HG02623 (cell line): Measurements from ENCODE around the gene SLC9A2.

Experiments used
- ATAC-seq: cut with Tn5 transposase; IDR thresholded peaks from one replicate; pipeline ENCODE4 v1.9.1; 2021; ENCODE audit warnings: moderate library complexity; ENCODE audit not compliant: unreplicated experiment

SLC9A2 gene, protein sequence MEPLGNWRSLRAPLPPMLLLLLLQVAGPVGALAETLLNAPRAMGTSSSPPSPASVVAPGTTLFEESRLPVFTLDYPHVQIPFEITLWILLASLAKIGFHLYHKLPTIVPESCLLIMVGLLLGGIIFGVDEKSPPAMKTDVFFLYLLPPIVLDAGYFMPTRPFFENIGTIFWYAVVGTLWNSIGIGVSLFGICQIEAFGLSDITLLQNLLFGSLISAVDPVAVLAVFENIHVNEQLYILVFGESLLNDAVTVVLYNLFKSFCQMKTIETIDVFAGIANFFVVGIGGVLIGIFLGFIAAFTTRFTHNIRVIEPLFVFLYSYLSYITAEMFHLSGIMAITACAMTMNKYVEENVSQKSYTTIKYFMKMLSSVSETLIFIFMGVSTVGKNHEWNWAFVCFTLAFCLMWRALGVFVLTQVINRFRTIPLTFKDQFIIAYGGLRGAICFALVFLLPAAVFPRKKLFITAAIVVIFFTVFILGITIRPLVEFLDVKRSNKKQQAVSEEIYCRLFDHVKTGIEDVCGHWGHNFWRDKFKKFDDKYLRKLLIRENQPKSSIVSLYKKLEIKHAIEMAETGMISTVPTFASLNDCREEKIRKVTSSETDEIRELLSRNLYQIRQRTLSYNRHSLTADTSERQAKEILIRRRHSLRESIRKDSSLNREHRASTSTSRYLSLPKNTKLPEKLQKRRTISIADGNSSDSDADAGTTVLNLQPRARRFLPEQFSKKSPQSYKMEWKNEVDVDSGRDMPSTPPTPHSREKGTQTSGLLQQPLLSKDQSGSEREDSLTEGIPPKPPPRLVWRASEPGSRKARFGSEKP

GRCh38 chr2:102619414-102620319 lies at the start of gene SLC9A2:
TSS of gene SLC9A2 (plus strand) at chr2:102619553. CDS start at chr2:102619849, 296 bp downstream.
- ATAC-seq, result no peak

- ATAC-seq, result no peak
Observed at GRCh38 chr2:102575888-102576287, 43.5 kb upstream of the SLC9A2 start.

GRCh38 chr2:102578376-102578775 lies 41.0 kb upstream of the SLC9A2 start:
- no peak for ATAC-seq

DNA sequence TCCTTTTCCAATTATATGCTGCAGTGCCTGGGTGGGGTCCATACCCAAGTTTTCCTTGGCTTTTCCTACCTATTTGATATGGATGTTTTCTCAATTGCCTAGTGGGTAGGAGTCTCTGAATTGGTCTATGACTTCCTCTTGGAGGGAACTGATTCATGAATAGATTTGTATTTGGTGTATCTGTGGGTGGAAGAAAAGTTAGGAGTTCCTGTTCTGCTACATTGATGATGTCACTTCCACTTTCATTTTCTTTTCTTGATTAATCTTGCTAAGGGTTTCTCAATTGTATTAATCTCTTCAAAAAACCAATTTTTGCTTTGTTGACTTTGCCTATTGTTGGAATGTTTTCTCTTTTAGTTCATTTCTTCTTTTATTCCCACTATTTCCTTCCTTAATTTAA lies 37.4 kb upstream of the SLC9A2 start:
- no peak for ATAC-seq

DNA sequence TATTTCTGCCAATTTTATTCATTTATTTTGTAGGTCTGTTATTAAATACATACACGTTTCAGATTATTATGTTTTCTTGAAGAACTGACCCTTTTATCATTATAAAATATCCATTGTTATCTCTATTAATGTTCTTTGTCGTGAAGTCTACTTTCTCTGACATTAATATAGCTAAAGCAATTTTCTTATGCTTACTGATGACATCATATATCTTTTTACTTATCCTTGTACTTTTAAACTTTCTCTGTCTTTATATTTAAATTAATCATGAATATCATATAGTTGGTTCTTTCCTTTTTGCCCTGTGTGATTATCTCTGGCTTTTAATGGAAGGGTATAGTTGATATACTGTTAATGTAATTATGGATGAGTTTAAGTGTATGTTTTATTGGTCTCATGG lies 36.5 kb upstream of the SLC9A2 start:
- no peak for ATAC-seq

GRCh38 chr2:102585847-102586404 lies 33.4 kb upstream of the SLC9A2 start:
- ATAC-seq, result no peak

GRCh38 chr2:102588213-102588939 lies 31.0 kb upstream of the SLC9A2 start:
- ATAC-seq, result no peak

DNA sequence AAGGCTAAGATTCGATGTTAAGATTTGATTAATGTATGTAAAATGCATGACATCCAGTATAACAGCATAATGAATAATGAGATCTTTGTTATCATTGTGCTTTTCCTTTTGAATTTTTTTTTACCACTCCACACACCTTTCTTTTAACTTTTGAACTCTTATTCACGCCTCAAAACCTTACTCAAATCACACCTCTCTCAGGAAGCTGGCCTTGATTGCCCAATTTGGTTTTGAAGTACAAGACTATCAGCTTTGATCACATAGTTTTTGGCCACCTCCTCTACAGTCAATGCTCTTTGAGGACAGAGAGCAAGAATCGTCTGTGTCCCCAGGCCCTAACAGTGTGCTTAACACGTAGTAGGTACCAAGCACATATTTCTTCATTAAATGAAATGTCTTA lies 29.9 kb upstream of the SLC9A2 start:
- no peak for ATAC-seq

- ATAC-seq, result no peak
Observed at GRCh38 chr2:102591491-102592045, 27.8 kb upstream of the SLC9A2 start.

GRCh38 chr2:102592601-102593000 lies 26.8 kb upstream of the SLC9A2 start:
- ATAC-seq, result no peak

DNA sequence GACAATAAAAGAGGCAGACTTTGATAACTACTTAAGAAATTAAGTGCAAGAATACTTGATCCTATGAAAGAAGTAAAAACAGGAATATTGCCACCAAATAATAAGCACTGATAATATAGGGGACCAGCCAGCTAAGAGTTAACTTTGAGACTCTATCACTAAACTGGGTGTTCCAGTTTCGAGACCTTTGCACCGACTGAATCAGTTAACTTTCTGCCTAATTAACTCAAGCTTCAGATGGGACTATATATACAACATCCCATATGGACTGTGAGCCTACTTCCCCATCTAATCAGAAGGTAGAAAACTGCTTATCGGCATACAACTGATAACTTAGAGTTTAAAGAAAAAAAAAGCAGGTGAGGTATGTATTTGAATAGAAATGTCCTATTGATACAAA lies 25.8 kb upstream of the SLC9A2 start:
- ATAC-seq, result no peak

DNA sequence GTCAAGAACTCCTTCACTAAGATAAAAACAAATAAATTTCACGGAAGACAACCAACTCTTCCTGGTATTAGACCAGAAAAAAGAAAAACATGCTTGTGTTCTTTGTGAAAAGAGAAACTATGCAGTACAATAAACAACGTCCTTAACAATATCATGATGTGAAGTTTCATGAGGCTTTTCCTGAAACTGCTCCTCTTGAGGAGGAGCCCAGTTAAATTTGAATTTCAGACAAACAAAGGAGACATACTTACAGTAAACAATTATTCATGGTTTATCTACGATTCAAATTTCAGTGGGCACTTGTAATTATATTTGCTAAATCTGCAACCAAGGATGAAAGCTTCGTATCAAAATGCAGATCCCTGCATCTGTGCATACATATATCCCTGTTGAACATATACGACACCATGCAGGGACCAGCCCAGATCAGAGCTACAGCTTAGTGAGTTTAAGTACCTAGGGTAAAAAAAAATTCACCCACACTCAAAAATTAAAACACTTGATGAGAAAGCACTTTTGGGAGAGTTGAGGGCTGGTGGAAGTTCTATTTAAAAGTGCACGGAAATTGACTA lies 24.8 kb upstream of the SLC9A2 start:
- ATAC-seq, result no peak

DNA sequence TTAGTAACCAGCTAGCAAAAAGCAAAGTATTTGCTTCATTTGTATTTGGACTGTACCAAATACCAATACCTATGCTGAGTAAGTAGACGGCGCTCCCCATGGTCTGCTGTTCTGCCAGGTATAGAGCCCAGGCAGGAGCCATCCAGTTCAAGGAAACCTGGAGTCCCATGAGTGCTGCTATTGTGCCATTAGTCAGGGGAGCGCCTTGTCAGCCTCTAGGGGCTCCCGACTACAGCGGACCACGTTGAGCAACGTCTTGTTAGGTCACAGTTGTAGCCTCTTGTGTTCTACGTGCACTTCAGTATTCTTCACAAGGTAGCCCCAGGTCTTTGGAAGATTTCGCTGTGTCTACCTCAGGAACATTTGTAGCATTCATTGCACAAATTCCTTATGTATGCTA lies 21.6 kb upstream of the SLC9A2 start:
- ATAC-seq, result no peak

DNA sequence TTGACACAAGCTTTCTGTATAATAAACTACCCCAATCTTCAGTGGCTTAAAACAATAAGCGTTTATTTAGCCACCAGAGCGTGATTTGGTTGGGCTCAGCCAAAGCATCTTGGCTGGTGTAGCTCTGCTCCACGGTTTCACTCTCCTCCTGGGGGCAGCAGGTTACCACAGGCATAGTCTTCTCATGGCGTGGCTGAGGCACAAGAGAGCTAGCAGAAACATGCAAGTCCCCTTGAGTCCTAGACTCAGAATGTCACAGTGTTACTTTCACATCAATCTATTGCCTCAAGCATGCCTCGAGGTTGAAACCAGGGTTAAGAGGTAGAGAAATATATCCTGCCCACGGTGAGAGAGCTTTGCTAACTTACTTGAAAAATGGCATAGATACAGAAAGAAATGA lies 19.9 kb upstream of the SLC9A2 start:
- ATAC-seq, result no peak

DNA sequence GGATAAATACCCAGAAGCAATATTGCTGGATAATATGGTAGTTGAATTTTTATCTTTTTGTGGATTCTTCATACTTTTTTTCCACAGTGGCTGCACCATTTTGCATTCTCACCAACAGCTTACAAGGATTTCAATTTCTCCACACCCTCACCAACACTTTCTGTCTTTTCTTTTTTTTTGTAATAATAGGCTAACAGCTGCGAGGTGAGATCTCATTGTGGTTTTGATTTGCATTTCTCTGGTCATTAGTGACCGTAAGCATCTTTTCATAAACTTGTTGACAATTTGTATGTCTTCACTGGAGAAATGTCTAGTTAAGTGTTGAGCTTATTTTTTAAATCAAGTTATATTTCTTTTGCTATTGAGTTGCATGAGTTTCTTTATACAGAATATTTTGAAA lies 17.6 kb upstream of the SLC9A2 start:
- ATAC-seq, result no peak

DNA sequence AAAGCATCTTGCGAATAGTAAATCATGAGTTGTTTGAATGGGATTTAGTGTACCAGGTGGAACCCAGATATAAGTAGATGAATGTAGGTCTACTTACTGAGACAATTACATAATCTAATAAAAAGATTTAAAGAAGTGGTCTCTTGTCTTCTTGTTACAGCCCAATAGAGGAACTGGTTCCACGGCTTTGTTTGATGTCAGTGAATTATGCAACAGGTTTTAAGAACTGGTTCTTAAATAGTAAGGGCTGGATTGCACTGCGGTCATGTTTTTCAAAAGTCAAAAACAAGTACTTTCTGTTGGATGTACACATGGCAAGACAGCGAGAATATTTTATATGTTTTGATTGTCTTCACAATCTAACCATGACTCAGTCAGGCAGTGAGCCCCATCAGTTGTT lies 15.4 kb upstream of the SLC9A2 start:
- ATAC-seq, result no peak

GRCh38 chr2:102604769-102605168 lies 14.6 kb upstream of the SLC9A2 start:
- no peak for ATAC-seq

DNA sequence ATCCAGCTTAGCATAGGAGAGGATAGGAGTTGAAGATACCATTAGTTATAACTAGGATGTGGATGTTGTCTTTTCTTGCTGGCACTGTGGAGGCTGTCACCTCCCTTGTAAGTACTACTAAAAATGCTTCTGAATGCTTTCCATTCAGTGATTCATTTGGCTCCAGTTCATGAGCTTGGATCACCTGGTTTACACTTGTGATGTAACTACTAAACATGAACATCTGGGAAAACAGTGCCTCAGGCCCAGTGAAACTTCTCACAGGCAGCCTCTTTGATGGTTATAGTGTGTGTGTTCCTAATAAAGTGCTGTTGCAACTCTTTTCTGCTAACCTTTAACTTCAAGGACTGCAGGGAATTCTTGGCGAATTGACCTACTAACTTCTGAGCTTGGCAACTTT lies 13.0 kb upstream of the SLC9A2 start:
- ATAC-seq, result no peak

DNA sequence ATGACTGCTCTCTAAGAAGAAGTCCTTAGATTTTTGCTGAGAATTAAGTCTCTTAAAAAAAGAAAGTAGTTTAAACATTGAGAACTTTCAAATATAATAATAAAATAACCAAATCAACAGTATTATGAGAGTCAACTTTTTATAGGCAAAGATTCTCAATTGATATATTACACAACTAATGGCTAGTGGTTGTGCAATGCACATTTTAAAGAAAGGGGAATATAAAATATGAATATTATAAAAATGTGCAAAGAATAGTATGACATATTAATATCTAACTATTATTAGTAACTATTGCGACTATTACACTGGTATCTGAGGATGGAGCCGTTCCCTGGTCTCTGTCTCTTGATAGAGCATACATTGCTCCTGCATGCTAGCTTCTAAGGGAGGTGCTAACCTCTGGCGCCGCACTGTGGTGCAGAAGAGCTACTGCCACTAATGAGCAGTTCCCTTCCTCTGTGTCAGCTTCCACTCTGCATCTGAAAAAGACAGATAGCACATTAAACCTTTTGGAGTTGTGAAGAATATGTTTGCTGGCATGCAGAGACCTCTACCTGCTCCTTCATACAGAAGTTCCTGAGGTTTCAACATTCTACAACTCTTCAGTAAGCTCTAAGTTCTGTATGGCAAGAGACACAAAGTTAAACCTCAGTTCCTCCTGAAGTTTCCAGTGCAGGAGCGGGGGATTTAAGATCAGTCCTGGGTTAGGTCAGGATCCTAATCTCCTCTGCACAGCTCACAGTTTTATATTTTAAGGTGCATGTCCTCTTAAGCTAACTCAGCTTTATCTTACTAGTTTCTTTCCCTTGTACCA lies 3.5 kb upstream of the SLC9A2 start:
- peak; percentile 92 for ATAC-seq
